ENCODE results near the gene ETS1. TPM values are rescaled to one million over a fixed set of nuclear protein-coding genes. Genes with fewer than 3 reads are reported as not detected.

ETS1 gene
- total RNA-seq, 1 donor from 2014 or later, result 0.54 TPM

DNA sequence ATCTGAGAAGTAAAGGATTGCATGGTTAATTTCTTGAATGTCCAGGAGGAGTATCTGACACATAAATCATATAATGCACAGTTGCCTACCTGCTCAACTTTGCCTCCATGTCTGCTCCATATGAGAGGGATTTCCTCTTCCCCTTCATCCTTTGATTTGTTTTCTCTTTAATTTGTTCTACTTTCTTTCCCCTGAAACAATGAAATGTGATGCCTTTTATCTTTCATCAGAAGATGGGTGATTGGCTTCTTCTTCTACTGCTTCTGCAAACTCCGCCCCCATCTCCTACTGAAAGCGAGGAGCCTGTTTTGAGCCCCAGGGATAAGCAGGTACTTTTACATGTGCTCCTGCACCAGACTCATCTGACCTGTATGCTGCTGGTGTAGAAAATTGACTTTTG is 9.9 kb upstream of the ETS1 start:
- H3K36me3 ChIP-seq, result no peaks in the 10 kb centered on the region
- TF ChIP-seq EZH2 (IDR thresholded peaks at IDR 0.05), result no peak
- TF ChIP-seq, protein P1, sequence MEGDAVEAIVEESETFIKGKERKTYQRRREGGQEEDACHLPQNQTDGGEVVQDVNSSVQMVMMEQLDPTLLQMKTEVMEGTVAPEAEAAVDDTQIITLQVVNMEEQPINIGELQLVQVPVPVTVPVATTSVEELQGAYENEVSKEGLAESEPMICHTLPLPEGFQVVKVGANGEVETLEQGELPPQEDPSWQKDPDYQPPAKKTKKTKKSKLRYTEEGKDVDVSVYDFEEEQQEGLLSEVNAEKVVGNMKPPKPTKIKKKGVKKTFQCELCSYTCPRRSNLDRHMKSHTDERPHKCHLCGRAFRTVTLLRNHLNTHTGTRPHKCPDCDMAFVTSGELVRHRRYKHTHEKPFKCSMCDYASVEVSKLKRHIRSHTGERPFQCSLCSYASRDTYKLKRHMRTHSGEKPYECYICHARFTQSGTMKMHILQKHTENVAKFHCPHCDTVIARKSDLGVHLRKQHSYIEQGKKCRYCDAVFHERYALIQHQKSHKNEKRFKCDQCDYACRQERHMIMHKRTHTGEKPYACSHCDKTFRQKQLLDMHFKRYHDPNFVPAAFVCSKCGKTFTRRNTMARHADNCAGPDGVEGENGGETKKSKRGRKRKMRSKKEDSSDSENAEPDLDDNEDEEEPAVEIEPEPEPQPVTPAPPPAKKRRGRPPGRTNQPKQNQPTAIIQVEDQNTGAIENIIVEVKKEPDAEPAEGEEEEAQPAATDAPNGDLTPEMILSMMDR (IDR thresholded peaks at IDR 0.05), result no peak
- no peak for DNase-seq (ENCODE audit: low spot score)
- H3K4me2 ChIP-seq, result no peak overlapping the region
- no peak overlapping the region for H3K4me3 ChIP-seq
- H3K9ac ChIP-seq, result no peak overlapping the region
- no peaks in the 10 kb centered on the region for H3K27me3 ChIP-seq
- no peaks in the 10 kb centered on the region for H3K79me2 ChIP-seq (ENCODE audit: low read depth)
- Mint-ChIP-seq H3K27me3 (ENCODE audit: insufficient read depth, low read depth) (peaks cover 7% of the 10 kb centered on the region), H3K9me3 (no peaks in the 10 kb centered on the region), H3K36me3 (no peaks in the 10 kb centered on the region), H3K4me3 (no peak overlapping the region), H3K27ac (no peak overlapping the region), H3K4me1 (peaks cover 18% of the 10 kb centered on the region)
- no peak overlapping the region for H2AFZ ChIP-seq (replicated peaks)
- no peak overlapping the region for H3K27ac ChIP-seq
- H4K20me1 ChIP-seq (ENCODE audit: low read depth), result no peaks in the 10 kb centered on the region
- H3K4me1 ChIP-seq, result peaks cover 29% of the 10 kb centered on the region
- H3F3A ChIP-seq (ENCODE audit: low read depth), result peaks cover 14% of the 10 kb centered on the region
- H3K9me3 ChIP-seq (ENCODE audit: low read depth), result no peaks in the 10 kb centered on the region

DNA sequence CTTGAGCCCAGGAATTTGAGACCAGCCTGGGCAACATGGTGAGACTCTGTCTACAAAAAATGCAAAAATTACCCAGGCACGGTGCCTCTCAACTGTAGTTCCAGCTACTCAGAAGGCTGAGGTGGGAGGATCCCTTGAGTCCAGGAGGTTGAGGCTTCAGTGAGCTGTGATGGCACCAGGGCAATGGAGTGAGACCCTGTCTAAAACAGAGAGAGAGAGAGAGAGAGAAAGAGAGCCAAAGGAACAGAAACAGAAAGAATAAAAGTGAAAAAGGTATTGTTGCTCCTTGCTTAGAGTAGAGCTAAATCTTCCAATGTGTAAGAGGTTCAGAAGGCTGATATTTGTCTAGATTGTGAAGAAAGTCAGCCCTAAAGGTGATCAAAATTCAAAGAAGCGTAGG is 8.9 kb upstream of the ETS1 start:
- no peak overlapping the region for H3K9ac ChIP-seq
- no peak overlapping the region for H3K4me3 Mint-ChIP-seq
- H3F3A ChIP-seq (ENCODE audit: low read depth), result peaks cover 17% of the 10 kb centered on the region
- H3K4me3 ChIP-seq, result no peak overlapping the region
- H4K20me1 ChIP-seq (ENCODE audit: low read depth), result no peaks in the 10 kb centered on the region
- H3K36me3 Mint-ChIP-seq, result no peaks in the 10 kb centered on the region
- no peak overlapping the region for H3K27ac Mint-ChIP-seq
- H3K27me3 ChIP-seq, result peaks cover 9% of the 10 kb centered on the region
- H3K4me1 ChIP-seq, result peaks cover 34% of the 10 kb centered on the region
- H3K9me3 Mint-ChIP-seq, result peaks cover 1% of the 10 kb centered on the region
- DNase-seq (ENCODE audit: low spot score), result no peak
- TF ChIP-seq EZH2 (IDR thresholded peaks at IDR 0.05) (no peak), EZH2phosphoT487 (IDR thresholded peaks at IDR 0.05) (no peak)
- TF ChIP-seq, protein P1 (IDR thresholded peaks at IDR 0.05), result no peak
- no peak overlapping the region for H2AFZ ChIP-seq (replicated peaks)
- no peaks in the 10 kb centered on the region for H3K9me3 ChIP-seq (ENCODE audit: low read depth)
- no peaks in the 10 kb centered on the region for H3K36me3 ChIP-seq
- peaks cover 20% of the 10 kb centered on the region for H3K4me1 Mint-ChIP-seq
- no peaks in the 10 kb centered on the region for H3K79me2 ChIP-seq (ENCODE audit: low read depth)
- no peak overlapping the region for H3K4me2 ChIP-seq
- H3K27me3 Mint-ChIP-seq (ENCODE audit: insufficient read depth, low read depth), result peaks cover 9% of the 10 kb centered on the region
- no peak overlapping the region for H3K27ac ChIP-seq

DNA sequence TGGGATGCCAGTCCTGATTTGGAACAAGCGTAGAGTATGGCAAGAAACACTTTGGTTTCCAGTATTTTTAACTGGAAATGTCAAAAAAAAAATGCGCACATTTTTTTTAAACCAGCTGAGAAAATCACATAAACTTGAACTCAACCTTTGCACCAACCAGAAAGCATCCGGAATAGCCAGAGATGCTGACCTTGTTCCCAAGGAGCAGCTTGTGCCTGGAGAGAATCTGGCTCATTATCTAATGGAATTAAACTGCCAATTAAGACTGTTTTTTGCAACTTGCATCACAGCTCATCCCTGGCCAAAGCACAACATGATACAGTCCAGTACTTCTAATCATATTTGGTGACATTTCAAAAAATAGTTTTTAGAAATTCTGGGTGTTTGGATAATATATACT is 8.4 kb upstream of the ETS1 start:
- no peaks in the 10 kb centered on the region for H3K36me3 ChIP-seq
- H3K27ac ChIP-seq, result no peak overlapping the region
- Mint-ChIP-seq H3K9me3 (peaks cover 4% of the 10 kb centered on the region), H3K27me3 (ENCODE audit: insufficient read depth, low read depth) (peaks cover 12% of the 10 kb centered on the region), H3K36me3 (no peaks in the 10 kb centered on the region), H3K4me1 (peaks cover 20% of the 10 kb centered on the region), H3K4me3 (no peak overlapping the region), H3K27ac (no peak overlapping the region)
- H3K9ac ChIP-seq, result no peak overlapping the region
- no peaks in the 10 kb centered on the region for H3K9me3 ChIP-seq (ENCODE audit: low read depth)
- H3K4me2 ChIP-seq, result no peak overlapping the region
- no peaks in the 10 kb centered on the region for H4K20me1 ChIP-seq (ENCODE audit: low read depth)
- no peak for DNase-seq (ENCODE audit: low spot score)
- peaks cover 17% of the 10 kb centered on the region for H3F3A ChIP-seq (ENCODE audit: low read depth)
- TF ChIP-seq, protein P1 (IDR thresholded peaks at IDR 0.05), result no peak
- TF ChIP-seq EZH2 (IDR thresholded peaks at IDR 0.05) (no peak), EZH2phosphoT487 (IDR thresholded peaks at IDR 0.05) (no peak)
- no peak overlapping the region for H2AFZ ChIP-seq (replicated peaks)
- no peak overlapping the region for H3K4me3 ChIP-seq
- H3K79me2 ChIP-seq (ENCODE audit: low read depth), result no peaks in the 10 kb centered on the region
- peaks cover 34% of the 10 kb centered on the region for H3K4me1 ChIP-seq
- peaks cover 12% of the 10 kb centered on the region for H3K27me3 ChIP-seq
